AG10803 (cell line): Measurements from ENCODE around the gene STAT2.

Source experiments
- DNase-seq: peaks from one replicate; pipeline ENCODE4 v3.0.0; 2010; ENCODE audit warnings: low read depth
- H3K4me3 ChIP-seq: 2 replicates; pipeline ENCODE4 v1.5.1; 2011; ENCODE audit warnings: mild to moderate bottlenecking, low read length, control low read depth
- TF ChIP-seq, protein P1 (sequence below): conservative IDR thresholded peaks from 2 replicates; pipeline ENCODE4 v1.5.1; 2011; ENCODE audit warnings: mild to moderate bottlenecking, low read length, control low read depth, inconsistent platforms

The STAT2 gene

DNA sequence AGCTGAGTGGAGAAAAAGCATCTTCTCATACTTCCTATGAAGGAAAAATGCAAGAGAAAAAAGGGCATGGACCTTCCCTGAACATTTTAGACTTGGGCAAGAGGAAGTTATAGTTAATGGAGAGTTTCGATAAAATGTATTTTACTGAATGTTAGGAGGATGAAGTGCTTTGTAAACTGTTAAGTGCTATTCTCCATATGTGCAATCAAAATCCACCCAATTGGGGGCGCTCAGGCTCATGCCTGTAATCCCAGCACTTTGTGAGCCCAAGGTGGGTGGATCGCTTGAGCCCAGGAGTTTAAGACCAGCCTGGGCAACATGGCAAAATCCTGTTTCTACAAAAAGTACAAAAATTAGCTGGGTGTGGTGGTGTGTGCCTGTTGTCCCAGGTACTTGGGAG, 42.2 kb downstream of the STAT2 start:
- no peak for DNase-seq
- H3K4me3 ChIP-seq, result no peak overlapping the region
- TF ChIP-seq, protein P1, sequence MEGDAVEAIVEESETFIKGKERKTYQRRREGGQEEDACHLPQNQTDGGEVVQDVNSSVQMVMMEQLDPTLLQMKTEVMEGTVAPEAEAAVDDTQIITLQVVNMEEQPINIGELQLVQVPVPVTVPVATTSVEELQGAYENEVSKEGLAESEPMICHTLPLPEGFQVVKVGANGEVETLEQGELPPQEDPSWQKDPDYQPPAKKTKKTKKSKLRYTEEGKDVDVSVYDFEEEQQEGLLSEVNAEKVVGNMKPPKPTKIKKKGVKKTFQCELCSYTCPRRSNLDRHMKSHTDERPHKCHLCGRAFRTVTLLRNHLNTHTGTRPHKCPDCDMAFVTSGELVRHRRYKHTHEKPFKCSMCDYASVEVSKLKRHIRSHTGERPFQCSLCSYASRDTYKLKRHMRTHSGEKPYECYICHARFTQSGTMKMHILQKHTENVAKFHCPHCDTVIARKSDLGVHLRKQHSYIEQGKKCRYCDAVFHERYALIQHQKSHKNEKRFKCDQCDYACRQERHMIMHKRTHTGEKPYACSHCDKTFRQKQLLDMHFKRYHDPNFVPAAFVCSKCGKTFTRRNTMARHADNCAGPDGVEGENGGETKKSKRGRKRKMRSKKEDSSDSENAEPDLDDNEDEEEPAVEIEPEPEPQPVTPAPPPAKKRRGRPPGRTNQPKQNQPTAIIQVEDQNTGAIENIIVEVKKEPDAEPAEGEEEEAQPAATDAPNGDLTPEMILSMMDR, result no peak

- DNase-seq, result peak; percentile 94
- H3K4me3 ChIP-seq, result peak within 1 kb of the TSS; percentile 95
- TF ChIP-seq, protein P1, result no peak; the same call in 1 of the 2 replicates
Observed at GRCh38 chr12:56315622-56316473, 44.1 kb downstream of the STAT2 start, which contains the start of gene CNPY2. TSS of gene CNPY2 (minus strand) at chr12:56315988. CDS start at chr12:56315217, 771 bp downstream.

GRCh38 chr12:56315249-56315621, 44.7 kb downstream of the STAT2 start:
- peak overlapping the region; percentile 95 for H3K4me3 ChIP-seq
- DNase-seq, result no peak
- TF ChIP-seq, protein P1, result no peak

GRCh38 chr12:56311003-56311402, 48.9 kb downstream of the STAT2 start:
- DNase-seq, result no peak
- no peak overlapping the region for H3K4me3 ChIP-seq
- TF ChIP-seq, protein P1, result no peak

- DNase-seq, result no peak
- TF ChIP-seq, protein P1, result no peak
- no peak overlapping the region for H3K4me3 ChIP-seq
Observed at GRCh38 chr12:56308714-56309113, 51.2 kb downstream of the STAT2 start.

DNA sequence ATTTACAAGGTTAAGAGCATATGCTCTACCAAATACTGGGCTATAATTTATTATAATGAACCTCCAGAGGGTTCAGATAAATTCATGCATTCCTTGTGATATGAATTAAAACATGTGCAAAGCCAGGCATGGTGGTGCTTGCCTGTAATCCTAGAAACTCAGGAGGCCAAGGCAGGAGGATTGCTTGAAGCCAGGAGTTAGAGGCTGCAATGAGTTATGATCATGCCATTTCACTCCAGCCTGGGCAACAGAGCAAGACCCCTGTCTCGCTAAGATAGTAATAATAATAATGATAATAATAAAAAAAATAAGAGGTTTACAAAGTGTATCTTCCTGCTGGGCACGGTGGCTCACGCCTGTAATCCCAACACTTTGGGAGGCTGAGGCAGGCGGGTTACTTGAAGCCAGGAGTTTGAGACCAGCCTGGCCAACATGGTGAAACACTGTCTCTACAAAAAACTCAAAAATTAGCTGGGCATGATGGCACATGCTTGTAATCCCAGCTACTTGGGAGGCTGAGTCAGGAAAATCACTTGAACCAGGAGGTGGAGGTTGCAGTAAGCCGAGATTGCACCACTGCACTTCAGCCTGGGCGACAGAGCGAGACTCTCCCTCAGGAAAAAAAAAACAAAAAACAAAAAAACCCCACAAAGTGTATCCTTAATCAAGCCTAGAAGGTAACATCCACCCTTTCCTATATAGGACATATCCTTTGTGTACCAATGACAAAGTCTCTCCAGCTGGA, 52.5 kb downstream of the STAT2 start:
- TF ChIP-seq, protein P1, result no peak
- H3K4me3 ChIP-seq, result no peak overlapping the region
- DNase-seq, result no peak
